Measurements from ENCODE around the gene CSE1L.

GRCh38 chr20:49032455-49032854 is 13.7 kb upstream of the CSE1L start:
- TF ChIP-seq CTCF (conservative IDR thresholded peaks at IDR 0.05; ENCODE audit: low read depth, low read length) = no peak
- TF ChIP-seq EZH2 (IDR thresholded peaks at IDR 0.05; ENCODE audit: borderline replicate concordance, low read depth, low read length, poor library complexity, severe bottlenecking) = no peak
